ENCODE measurements around the gene USO1.

DNA sequence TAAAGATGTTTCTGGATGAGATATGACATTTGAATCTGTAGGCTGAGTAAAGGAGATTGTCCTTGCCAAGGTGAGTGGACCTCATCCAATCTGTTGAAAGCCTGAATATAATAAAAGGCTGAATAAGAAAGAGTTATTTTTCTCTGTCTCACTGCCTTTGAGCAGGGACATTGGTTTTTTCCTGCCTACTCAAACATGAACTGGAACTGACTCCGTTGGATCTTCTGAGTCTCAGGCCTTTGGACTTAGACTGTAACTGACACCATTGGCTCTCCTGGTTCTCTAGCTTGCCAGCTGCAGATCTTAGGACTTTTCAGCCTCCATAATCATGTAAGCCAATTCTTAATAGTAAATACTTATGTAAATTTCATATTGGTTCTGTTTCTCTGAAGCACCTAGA is 134.3 kb downstream of the USO1 start:
- TF ChIP-seq TAF1 (IDR thresholded peaks at IDR 0.05; ENCODE audit: low read depth, low read length): no peak
- TF ChIP-seq POLR2A (IDR thresholded peaks at IDR 0.05; ENCODE audit: low read depth, low read length): no peak
- TF ChIP-seq SPI1 (IDR thresholded peaks at IDR 0.05; ENCODE audit: low read depth, low read length): no peak
- TF ChIP-seq POLR2AphosphoS5 (IDR thresholded peaks at IDR 0.05; ENCODE audit: low read depth, low read length): no peak
- TF ChIP-seq POU2F2 (IDR thresholded peaks at IDR 0.05; ENCODE audit: low read depth, low read length): no peak
- TF ChIP-seq PAX5 (IDR thresholded peaks at IDR 0.05; ENCODE audit: insufficient read depth, low read length, severe bottlenecking): no peak
